K562 (cell line): ENCODE data around the gene DSG3. TPM values are rescaled to one million over a fixed set of nuclear protein-coding genes. Genes with fewer than 3 reads are reported as not detected.

Experiments
- ATAC-seq: fragments of 200-7000 bp; cut with Tn5 transposase; 3 replicates; pipeline ENCODE4 v1.9.1; 2020; ENCODE audit warnings: moderate library complexity
- BruUV-seq: library from RNA; stranded (reverse); fragments of 400-500 nt; replicated peaks from 2 replicates; lab custom pipeline; 2021; lab: Mats Ljungman, UMichigan
- CTCF ChIA-PET: fragments of 300-600 bp; formaldehyde crosslinking; extraction: SDS; loops from one replicate; lab custom pipeline; 2021; ENCODE audit warnings: low intra/inter-chr PET ratio; lab: Yijun Ruan, JAX
- POLR2A ChIA-PET: fragments of 300-600, 350-650 bp; sonication (Branson Sonifier 250); formaldehyde crosslinking; extraction: SDS; loops from one replicate; lab custom pipeline; 2021; ENCODE audit warnings: antibody characterized with exemption, inconsistent platforms; lab: Yijun Ruan, JAX
- DNase-seq, 4 experiments: peaks; one replicate each; pipeline versions ENCODE4 v3.0.0 to v3.0.0-alpha.2; 2011 to 2018; ENCODE audit warnings: low spot score in 3 of 4, mixed read lengths in 3 of 4; ENCODE audit errors: extremely low read depth in 1 of 4
- FAIRE-seq: peaks from 2 replicates; lab custom pipeline; 2011; peaks lifted over from hg19 to GRCh38; lab: Jason Lieb, UNC
- H2AFZ ChIP-seq: 2 replicates; pipeline ENCODE4 v1.6.0; 2011; ENCODE audit warnings: low read depth, low read length, control low read depth, inconsistent platforms
- H3K27ac ChIP-seq: fragments of 200-600 bp; 3 replicates; pipeline ENCODE4 v1.8.0; 2011; ENCODE audit warnings: low read depth, mild to moderate bottlenecking, control low read depth, inconsistent platforms, low read length, moderate library complexity, mixed read lengths; ENCODE audit errors: extremely low read depth
- H3K27me3 ChIP-seq, 2 experiments: fragments of 300-600 bp in 1 of 2; 2 replicates in 1 of 2; 3 replicates in 1 of 2; pipeline versions ENCODE4 v1.6.0 to v1.8.0; 2011; ENCODE audit warnings: inconsistent platforms in 2 of 2, low read length in 2 of 2, mild to moderate bottlenecking in 1 of 2, mixed read lengths in 1 of 2, moderate library complexity in 1 of 2; ENCODE audit not compliant: control insufficient read depth in 2 of 2, insufficient read depth in 2 of 2
- H3K36me3 ChIP-seq: fragments of 300-600 bp; 3 replicates; pipeline ENCODE4 v1.8.0; 2011; ENCODE audit warnings: mild to moderate bottlenecking, low read length, inconsistent platforms; ENCODE audit not compliant: control insufficient read depth, insufficient read depth
- H3K4me1 ChIP-seq, 2 experiments: fragments of 200-600 bp in 1 of 2; replicated peaks in 1 of 2; 2 replicates in 1 of 2; 3 replicates in 1 of 2; pipeline versions ENCODE4 v1.5.1 to v1.8.0; 2011; ENCODE audit warnings: inconsistent platforms in 2 of 2, low read length in 2 of 2, mild to moderate bottlenecking in 1 of 2, mixed read lengths in 1 of 2, moderate library complexity in 1 of 2; ENCODE audit not compliant: control insufficient read depth in 2 of 2, insufficient read depth in 2 of 2
- H3K4me2 ChIP-seq: 2 replicates; pipeline ENCODE4 v1.6.1; 2011; ENCODE audit warnings: low read length, control low read depth, inconsistent platforms, mixed read lengths; ENCODE audit not compliant: insufficient read depth
- H3K4me3 ChIP-seq: fragments of 200-600 bp; sonication (generic), shearing (Covaris generic); 2 replicates; pipeline ENCODE4 v1.5.1; 2016; ENCODE audit warnings: control low read depth, inconsistent platforms
- H3K79me2 ChIP-seq: fragments of 200-600 bp; 3 replicates; pipeline ENCODE4 v1.8.0; 2011; ENCODE audit warnings: low read length, inconsistent platforms; ENCODE audit not compliant: control insufficient read depth, insufficient read depth
- H3K9ac ChIP-seq, 2 experiments: 2 replicates each; pipeline versions ENCODE4 v1.6.0 to v1.6.1; 2011; ENCODE audit warnings: low read depth in 2 of 2, low read length in 2 of 2, control low read depth in 1 of 2, inconsistent platforms in 1 of 2, mild to moderate bottlenecking in 1 of 2, mixed read lengths in 1 of 2; ENCODE audit not compliant: insufficient read depth in 1 of 2
- H3K9me1 ChIP-seq: one replicate; pipeline ENCODE4 v1.6.0; 2011; ENCODE audit warnings: inconsistent platforms, mild to moderate bottlenecking, low read length, moderate library complexity; ENCODE audit not compliant: control insufficient read depth, insufficient read depth
- H3K9me3 ChIP-seq: replicated peaks from 2 replicates; pipeline ENCODE4 v1.5.1; 2011; ENCODE audit warnings: low read depth, low read length, inconsistent platforms; ENCODE audit not compliant: control insufficient read depth, insufficient read depth
- H4K20me1 ChIP-seq: replicated peaks from 2 replicates; pipeline ENCODE4 v1.6.1; 2011; ENCODE audit warnings: low read length, inconsistent platforms, mixed read lengths; ENCODE audit not compliant: control insufficient read depth, insufficient read depth
- L3MBTL2 ChIP-seq: fragments of 450-650 bp; IDR thresholded peaks from 2 replicates; pipeline ENCODE4 v1.6.1; 2016; ENCODE audit warnings: mild to moderate bottlenecking, moderate library complexity
- MAFF ChIP-seq: IDR thresholded peaks from 2 replicates; pipeline ENCODE4 v1.6.1; 2012; ENCODE audit warnings: low read length, improper control_type of control experiment
- MAFG ChIP-seq: fragments of 450-650 bp; conservative IDR thresholded peaks from 2 replicates; pipeline ENCODE4 v1.6.1; 2016; ENCODE audit warnings: missing genetic modification characterization, missing compliant biosample characterization
- MAFK ChIP-seq: IDR thresholded peaks from 2 replicates; pipeline ENCODE4 v1.6.1; 2011; ENCODE audit warnings: low read length, improper control_type of control experiment
- RAD51 ChIP-seq: fragments of 450-650 bp; IDR thresholded peaks from 2 replicates; pipeline ENCODE4 v1.7.1; 2016; ENCODE audit warnings: low read depth, mild to moderate bottlenecking, borderline replicate concordance
- SNRNP70 ChIP-seq: fragments of 200-400 bp; formaldehyde crosslinking; optimal IDR thresholded peaks from 2 replicates; pipeline ENCODE3; 2017; ENCODE audit warnings: low read depth, low read length
- YY1 ChIP-seq, 3 experiments: IDR thresholded peaks; 2 replicates each; pipeline ENCODE4 v1.6.1; 2011; ENCODE audit warnings: low read length in 2 of 3, mild to moderate bottlenecking in 2 of 3, moderate library complexity in 2 of 3, borderline replicate concordance in 1 of 3, control low read depth in 1 of 3, low read depth in 1 of 3; ENCODE audit not compliant: insufficient read depth in 3 of 3, insufficient replicate concordance in 2 of 3, control insufficient read depth in 1 of 3, insufficient read length in 1 of 3; ENCODE audit errors: extremely low read depth in 1 of 3
- ZNF316 ChIP-seq: fragments of 450-650 bp; IDR thresholded peaks from 2 replicates; pipeline ENCODE4 v1.6.1; 2016
- ZNF431 ChIP-seq: sonication (generic); formaldehyde crosslinking; IDR thresholded peaks from 2 replicates; pipeline ENCODE4 v1.8.0; 2022; ENCODE audit warnings: mild to moderate bottlenecking, missing genetic modification reagents
- WGBS: fragments of 100-300 bp; shearing (Covaris generic); methylation state at CpG from one replicate; pipeline ENCODE4 v1.1.6; 2016; ENCODE audit warnings: low coverage, mixed read lengths; ENCODE audit not compliant: insufficient coverage; ENCODE audit errors: missing lambda C conversion rate; 5-methylcytosine and 5-hydroxymethylcytosine counted together
- in situ Hi-C: fragments of 300-500 bp; cut with MboI; formaldehyde crosslinking; loops from 4 replicates; pipeline ENCODE4 v1.15.0; 2018; ENCODE audit warnings: inconsistent platforms, mixed read lengths
- intact Hi-C: fragments of 100-400 bp; cut with micrococcal nuclease; formaldehyde crosslinking; loops from 2 replicates; pipeline ENCODE4 v1.14.2; 2022
- polyA plus RNA-seq, 8 experiments: library from polyadenylated mRNA; depleted of rRNA in 4 of 8; stranded (reverse) in 5 of 8; unstranded in 3 of 8; fragments of >200 nt; fragmentation: Nextera tagmentation in 2 of 8; fragmentation: Illumina TruSeq in 1 of 8; extraction: Ambion mirVana in 2 of 8; extraction: Trizol in 1 of 8; gene quantifications; 2 replicates each; pipeline versions ENCODE4 v1.2.1 to v1.2.3, GENCODE V29; 2011 to 2014; ENCODE audit warnings: inconsistent platforms in 1 of 8, missing spikeins in 1 of 8
- total RNA-seq, 7 experiments: library from RNA; depleted of rRNA in 6 of 7; stranded (reverse); fragments of >200 nt in 6 of 7; fragmentation: Illumina TruSeq in 2 of 7; extraction: Trizol in 2 of 7; gene quantifications; 2 replicates each; pipeline versions ENCODE4 v1.2.1 to v1.2.3, GENCODE V29; 2011 to 2021; ENCODE audit warnings: low replicate concordance in 1 of 7
- TF ChIP-seq, protein P1 (sequence below): fragments of 450-650 bp; IDR thresholded peaks from one replicate; pipeline ENCODE4 v1.6.1; 2018; ENCODE audit warnings: mild to moderate bottlenecking, moderate library complexity; ENCODE audit not compliant: partially characterized antibody
- TF ChIP-seq, protein P2 (sequence below): fragments of 450-650 bp; IDR thresholded peaks from 2 replicates; pipeline ENCODE4 v1.6.1; 2017; ENCODE audit warnings: antibody characterized with exemption, mild to moderate bottlenecking
- TF ChIP-seq, protein P3 (sequence below): fragments of 450-650 bp; formaldehyde crosslinking; IDR thresholded peaks from 2 replicates; pipeline ENCODE4 v1.4.0; 2022; ENCODE audit warnings: missing genetic modification characterization

DSG3 gene
- total and polyA plus RNA-seq, 9 of the 15 experiments (the other 6 are each of a cell fraction or from before 2014, with no cell fraction given) = 0.04 to 0.18 (median 0.07) TPM; not detected in 1

DNA sequence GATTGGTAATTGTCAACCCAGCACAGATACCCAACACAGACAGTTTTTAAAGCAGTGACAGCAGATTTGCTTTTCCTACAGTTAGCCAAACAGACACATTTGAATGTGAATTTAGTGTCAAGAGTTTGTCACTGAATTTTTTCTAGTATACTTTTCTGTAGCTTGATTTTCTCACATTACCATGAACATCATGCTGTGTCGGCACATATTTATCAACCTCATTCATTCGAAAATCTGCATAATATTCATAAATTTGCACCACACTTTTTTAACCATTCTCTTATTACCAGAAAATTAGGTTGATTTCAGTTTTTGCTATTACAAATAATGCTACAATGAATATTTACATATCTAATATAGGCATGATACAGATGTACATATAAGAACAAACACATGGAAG is 27.0 kb upstream of the DSG3 start:
- no peaks in the 10 kb centered on the region for H3K27me3 ChIP-seq
- H3K4me1 ChIP-seq = peaks cover 0 to 5% of the 10 kb centered on the region in 2 experiments; a peak in 1 of 5 replicates
- in situ Hi-C loops (no loop called here), intact Hi-C loops (loop anchor here (5.0 kb wide), 6 partner anchors 87 to 557 kb away; no protein-coding TSS in a partner anchor)
- no peak overlapping the region for H3K9ac ChIP-seq
- WGBS = 40% methylated on average over 2 of the region's 2 CpGs
- H3K27ac ChIP-seq = no peak overlapping the region
- H3K9me3 ChIP-seq = no peaks in the 10 kb centered on the region
- ATAC-seq = no peak
- no peaks in the 10 kb centered on the region for H3K9me1 ChIP-seq
- H3K4me3 ChIP-seq = no peak overlapping the region
- POLR2A ChIA-PET = interaction anchor here (0.8 kb wide), 1 partner anchor 9 kb away, joined by 3 read pairs; no protein-coding TSS in a partner anchor
- H3K4me2 ChIP-seq = no peak overlapping the region
- no peaks in the 10 kb centered on the region for H3K79me2 ChIP-seq
- DNase-seq = no peak
- TF ChIP-seq MAFK = peak; percentile 12; the same call in 1 of the 2 replicates
- TF ChIP-seq RAD51 = no peak
- peak; percentile 30; the same call in 1 of the 2 replicates for TF ChIP-seq MAFG (tag)
- TF ChIP-seq, protein P1, sequence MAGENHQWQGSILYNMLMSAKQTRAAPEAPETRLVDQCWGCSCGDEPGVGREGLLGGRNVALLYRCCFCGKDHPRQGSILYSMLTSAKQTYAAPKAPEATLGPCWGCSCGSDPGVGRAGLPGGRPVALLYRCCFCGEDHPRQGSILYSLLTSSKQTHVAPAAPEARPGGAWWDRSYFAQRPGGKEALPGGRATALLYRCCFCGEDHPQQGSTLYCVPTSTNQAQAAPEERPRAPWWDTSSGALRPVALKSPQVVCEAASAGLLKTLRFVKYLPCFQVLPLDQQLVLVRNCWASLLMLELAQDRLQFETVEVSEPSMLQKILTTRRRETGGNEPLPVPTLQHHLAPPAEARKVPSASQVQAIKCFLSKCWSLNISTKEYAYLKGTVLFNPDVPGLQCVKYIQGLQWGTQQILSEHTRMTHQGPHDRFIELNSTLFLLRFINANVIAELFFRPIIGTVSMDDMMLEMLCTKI = no peak
- TF ChIP-seq MAFF = 0 out of 2 replicates have a peak, but pooled peaks have one; percentile 10
- no peak for TF ChIP-seq ZNF431 (CRISPR knock-in tag)
- TF ChIP-seq ZNF316 = peak; percentile 60
- TF ChIP-seq, protein P2, sequence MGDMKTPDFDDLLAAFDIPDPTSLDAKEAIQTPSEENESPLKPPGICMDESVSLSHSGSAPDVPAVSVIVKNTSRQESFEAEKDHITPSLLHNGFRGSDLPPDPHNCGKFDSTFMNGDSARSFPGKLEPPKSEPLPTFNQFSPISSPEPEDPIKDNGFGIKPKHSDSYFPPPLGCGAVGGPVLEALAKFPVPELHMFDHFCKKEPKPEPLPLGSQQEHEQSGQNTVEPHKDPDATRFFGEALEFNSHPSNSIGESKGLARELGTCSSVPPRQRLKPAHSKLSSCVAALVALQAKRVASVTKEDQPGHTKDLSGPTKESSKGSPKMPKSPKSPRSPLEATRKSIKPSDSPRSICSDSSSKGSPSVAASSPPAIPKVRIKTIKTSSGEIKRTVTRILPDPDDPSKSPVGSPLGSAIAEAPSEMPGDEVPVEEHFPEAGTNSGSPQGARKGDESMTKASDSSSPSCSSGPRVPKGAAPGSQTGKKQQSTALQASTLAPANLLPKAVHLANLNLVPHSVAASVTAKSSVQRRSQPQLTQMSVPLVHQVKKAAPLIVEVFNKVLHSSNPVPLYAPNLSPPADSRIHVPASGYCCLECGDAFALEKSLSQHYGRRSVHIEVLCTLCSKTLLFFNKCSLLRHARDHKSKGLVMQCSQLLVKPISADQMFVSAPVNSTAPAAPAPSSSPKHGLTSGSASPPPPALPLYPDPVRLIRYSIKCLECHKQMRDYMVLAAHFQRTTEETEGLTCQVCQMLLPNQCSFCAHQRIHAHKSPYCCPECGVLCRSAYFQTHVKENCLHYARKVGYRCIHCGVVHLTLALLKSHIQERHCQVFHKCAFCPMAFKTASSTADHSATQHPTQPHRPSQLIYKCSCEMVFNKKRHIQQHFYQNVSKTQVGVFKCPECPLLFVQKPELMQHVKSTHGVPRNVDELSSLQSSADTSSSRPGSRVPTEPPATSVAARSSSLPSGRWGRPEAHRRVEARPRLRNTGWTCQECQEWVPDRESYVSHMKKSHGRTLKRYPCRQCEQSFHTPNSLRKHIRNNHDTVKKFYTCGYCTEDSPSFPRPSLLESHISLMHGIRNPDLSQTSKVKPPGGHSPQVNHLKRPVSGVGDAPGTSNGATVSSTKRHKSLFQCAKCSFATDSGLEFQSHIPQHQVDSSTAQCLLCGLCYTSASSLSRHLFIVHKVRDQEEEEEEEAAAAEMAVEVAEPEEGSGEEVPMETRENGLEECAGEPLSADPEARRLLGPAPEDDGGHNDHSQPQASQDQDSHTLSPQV = no peak
- no peak for TF ChIP-seq YY1 (IDR thresholded peaks at IDR 0.05; ENCODE audit: borderline replicate concordance in 1 of 3, control insufficient read depth in 1 of 3, extremely low read depth in 1 of 3, insufficient read depth in 3 of 3, insufficient read length in 1 of 3, insufficient replicate concordance in 2 of 3, low read depth in 1 of 3, low read length in 2 of 3)
- TF ChIP-seq, protein P3, sequence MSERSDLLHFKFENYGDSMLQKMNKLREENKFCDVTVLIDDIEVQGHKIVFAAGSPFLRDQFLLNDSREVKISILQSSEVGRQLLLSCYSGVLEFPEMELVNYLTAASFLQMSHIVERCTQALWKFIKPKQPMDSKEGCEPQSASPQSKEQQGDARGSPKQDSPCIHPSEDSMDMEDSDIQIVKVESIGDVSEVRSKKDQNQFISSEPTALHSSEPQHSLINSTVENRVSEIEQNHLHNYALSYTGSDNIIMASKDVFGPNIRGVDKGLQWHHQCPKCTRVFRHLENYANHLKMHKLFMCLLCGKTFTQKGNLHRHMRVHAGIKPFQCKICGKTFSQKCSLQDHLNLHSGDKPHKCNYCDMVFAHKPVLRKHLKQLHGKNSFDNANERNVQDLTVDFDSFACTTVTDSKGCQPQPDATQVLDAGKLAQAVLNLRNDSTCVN (CRISPR knock-in tag) = no peak
- TF ChIP-seq SNRNP70 = no peak
- no peak for TF ChIP-seq L3MBTL2
- TF ChIP-seq, all 486 proteins: peak for 4
- no peak for FAIRE-seq
- no peaks in the 10 kb centered on the region for H3K36me3 ChIP-seq
- CTCF ChIA-PET = no interaction called here
- no TSS peak for BruUV-seq
- no peaks in the 10 kb centered on the region for H4K20me1 ChIP-seq
- H2AFZ ChIP-seq = peak overlapping the region; percentile 43; the same call in 1 of the 2 replicates
